Stimulated activated CD4-positive, alpha-beta T cell treated with anti-CD3 and anti-CD28 coated beads, Interleukin-4, amount 100 ng/mL, for 4 hours (primary cell): ENCODE results near the gene GJA4.

Source experiments
- DNase-seq, 2 experiments: peaks; one replicate each; pipeline ENCODE4 v3.0.0-alpha.2; 2020

GJA4 gene

DNA sequence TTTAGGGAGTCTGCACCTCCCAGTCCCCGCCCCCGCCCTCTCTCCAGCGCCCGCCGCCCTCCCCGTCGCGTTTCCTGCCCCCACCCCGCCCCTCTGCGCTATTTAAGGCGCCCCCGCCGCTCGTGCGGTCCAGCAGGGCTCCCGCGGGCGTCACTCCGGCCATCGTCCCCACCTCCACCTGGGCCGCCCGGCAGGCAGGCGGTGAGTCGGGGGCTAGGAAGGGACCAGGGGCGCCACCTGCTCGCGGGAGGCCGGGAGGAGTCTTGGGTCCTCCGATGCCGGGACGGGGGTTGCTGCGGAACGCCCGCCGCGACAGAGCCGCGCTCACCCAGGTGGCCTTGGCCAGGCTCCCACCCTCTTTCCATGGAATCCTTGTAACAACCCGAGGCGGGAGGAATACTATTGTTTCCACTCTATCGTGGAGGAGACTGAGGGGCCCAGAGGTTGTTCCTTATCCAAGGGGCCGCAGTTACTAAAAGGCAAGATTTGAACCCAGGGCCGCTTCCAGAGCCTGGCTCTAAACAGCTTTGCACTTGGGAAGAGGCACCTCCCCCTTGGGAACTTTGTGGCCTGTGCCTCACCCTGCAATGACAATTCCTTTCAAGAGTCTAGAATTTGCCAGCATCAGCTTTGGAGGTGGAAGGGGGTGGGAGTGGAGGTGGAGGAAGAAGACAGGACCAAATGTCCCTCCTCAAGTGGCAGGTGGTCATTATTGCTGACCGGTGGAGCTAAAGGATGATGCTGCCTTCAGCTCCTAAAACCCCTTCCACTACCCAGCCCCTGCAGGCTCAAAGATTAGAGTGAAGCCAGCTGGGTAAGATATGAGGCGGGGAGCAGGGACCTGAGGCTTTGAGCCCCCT, at the start of gene GJA4:
GJA4 (plus strand) TSS at position 132 of the 860 bp plus-strand sequence. CDS start 1,215 bp downstream, outside the sequence.
- no peak for DNase-seq

DNA sequence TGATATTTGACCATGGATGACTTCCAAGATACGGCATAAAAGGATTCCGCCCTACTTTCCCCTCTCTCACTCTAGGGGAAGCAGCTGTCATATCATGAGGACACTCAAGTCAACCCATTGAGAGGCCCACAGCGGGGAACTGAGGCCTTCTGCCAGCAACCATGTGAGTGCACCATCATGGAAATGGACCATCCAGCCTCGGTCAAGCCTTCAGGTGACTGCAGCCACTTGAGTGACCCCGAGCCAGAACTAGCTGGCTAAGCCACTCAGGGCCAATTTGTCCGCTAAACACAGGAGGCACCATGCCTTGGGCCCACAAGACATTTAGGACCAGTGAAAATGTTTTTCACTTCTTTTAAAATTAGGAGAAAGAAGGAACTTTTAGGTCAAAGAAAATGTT, 49.0 kb upstream of the GJA4 start:
- DNase-seq: no peak

DNA sequence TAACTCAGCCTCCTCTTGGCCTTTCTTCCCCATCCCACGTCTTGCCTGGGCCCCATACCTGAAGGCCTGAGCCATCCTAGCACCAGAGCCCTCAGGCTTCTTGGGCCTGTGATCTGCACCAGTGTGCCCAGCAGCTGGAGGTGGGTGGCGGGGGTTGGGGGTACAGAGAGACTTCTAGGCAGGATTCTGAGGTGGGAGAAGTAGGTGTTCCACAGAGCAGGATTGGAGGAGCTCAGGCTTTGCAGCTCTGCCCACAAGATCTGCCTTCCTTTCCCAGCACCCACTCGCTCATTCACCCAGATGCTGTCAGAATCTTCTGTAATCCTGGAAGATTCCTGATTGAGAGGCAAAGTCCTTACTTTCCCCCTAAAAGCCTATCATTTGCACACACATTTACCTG, 47.9 kb upstream of the GJA4 start:
- no peak for DNase-seq

DNA sequence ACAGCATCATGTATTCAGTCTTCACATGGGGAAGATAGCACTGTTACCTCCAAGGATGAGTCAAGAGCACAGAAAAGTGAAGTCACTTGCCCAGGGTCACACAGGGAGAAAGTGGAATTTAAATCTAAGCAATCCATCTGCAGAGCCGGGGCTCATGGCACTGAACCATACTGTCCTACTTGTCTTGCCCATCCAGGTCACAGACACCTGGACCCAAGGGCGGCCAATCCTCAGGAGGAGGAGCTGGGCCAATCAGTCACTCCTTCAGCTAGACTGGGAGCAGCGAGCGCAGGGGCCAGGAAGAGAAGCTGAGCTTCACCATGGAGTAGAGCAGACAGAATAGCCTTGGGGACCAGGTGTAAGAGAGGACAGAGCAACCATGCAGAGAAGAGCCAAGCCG, 47.1 kb upstream of the GJA4 start:
- DNase-seq: no peak

DNA sequence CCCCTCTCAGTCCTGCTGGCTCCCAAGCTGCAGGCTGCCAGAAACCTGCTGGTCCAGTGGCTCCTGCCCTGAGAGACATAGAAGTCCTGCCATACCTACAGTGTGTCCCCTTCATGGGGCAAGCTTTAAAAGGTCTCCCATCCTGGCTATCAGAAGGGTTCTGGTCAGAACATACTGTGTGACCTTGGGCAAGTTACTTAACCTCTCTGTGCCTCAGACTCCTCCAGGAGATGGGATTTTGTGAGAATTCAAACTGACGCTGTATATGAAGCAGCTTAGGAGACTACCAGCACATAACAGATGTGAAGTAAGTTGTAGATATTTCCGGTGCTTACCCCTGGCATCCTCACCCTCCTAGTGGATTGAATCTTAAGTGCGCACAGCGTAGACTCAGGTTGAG, 46.7 kb upstream of the GJA4 start:
- no peak for DNase-seq

DNA sequence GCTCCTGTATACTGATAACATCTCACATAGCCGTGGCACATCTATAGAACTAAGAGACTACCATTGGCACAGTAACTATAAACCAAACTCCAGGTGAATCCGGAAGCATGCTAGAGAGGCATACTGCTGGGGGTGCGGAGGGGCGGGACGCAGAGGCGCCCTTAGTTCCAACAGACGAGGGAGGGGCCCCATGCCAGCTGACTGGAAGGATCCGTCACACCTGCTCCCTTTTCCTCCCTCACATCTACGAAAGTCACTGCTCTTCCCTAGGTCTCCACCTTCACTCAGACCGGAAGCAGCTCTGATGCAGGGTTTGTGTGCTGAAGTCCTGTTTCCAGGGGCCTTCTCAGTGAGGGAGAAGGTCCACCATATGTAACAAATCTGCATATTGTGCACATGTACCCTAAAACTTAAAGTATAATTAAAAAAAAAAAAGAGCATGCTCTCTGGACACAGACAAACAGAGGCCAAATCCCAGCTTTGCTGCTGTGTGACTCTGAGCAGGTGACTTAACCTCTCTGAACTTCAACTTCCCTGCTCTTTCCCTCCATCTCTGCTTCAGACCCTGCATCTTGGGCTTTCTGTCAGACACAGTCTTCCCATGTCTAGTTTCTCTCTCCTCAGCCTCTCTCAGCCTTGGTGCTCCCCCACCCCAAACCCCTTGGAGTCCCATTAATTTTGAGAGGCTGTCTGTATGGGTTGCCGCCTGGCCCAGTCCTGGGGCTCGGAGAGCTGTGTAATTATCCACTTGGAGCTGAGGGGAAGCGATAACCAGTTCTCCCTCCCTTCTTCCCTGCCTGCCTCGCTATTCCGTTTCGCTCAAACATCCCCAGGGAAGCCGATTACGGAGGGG, 45.8 kb upstream of the GJA4 start:
- no peak for DNase-seq

DNA sequence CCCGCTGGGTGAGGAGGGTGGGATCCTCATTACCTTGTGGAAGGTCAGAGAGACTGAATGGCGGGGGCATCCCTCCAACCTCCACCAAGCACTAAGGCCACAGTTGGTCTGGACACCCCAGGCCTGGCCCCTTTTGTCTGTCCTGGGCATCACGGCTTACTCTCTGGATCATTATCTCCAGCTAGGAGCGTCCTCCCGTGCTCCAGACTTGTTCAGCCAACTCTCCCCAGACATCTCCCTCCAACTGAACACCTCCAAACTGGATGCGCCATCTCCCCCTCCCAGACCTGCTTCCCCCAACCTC, 45.2 kb upstream of the GJA4 start:
- DNase-seq: no peak

DNA sequence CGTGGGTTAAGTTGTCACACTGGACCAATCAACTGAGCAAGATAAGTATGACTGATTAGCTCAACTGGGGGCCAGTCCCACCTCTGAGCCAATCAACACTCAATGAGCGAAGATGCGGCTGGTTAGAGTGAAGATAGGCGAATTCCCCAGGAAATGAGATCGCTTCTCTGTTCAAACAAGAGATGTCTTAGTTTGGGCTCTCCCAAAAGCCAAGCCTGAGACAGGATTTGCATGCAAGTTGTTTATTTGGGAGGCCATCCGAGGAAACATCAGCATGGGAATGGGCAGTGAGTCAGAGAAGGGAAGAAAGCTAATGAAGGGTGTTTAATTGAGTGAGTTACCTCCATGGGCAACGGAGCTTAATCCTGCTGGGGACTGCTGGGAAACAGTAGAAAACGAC, 42.8 kb upstream of the GJA4 start:
- DNase-seq: no peak

DNA sequence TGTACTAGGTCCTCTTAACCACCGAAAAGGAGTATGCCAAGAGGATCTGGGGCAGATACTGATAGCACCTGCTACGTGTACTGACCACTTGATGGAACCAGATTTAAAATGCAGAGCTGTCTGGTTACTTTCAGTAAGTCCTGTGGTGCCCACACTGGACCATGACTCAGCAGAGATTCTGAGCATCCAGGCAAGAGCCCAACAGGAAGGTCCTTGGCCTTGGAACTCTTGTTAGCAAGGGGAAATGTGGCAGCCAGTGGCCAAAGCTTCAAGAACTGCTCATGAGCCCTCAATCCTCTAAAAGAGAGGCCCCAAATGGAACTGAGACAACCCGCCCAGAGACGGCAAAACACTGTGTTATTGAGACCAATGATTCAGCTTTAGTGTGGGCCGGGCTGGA, 42.2 kb upstream of the GJA4 start:
- no peak for DNase-seq

DNA sequence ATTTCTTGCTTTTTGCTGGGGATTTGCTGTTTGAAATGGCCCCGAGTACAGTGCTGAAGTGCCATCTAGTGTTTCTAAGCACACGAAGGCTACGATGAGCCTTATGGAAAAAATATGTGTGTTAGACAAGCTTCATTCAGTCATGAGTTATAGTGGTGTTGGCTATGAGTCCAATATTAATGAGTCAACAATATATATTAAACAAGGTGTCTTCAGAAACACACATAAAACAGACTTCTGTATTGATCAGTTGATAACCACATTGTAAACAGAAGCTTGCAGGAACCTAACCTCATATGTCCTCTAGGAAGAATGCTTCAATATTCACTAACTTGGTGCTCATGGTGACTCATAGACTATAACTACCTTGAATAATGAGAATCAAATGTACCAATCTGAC, 39.6 kb upstream of the GJA4 start:
- no peak for DNase-seq

DNA sequence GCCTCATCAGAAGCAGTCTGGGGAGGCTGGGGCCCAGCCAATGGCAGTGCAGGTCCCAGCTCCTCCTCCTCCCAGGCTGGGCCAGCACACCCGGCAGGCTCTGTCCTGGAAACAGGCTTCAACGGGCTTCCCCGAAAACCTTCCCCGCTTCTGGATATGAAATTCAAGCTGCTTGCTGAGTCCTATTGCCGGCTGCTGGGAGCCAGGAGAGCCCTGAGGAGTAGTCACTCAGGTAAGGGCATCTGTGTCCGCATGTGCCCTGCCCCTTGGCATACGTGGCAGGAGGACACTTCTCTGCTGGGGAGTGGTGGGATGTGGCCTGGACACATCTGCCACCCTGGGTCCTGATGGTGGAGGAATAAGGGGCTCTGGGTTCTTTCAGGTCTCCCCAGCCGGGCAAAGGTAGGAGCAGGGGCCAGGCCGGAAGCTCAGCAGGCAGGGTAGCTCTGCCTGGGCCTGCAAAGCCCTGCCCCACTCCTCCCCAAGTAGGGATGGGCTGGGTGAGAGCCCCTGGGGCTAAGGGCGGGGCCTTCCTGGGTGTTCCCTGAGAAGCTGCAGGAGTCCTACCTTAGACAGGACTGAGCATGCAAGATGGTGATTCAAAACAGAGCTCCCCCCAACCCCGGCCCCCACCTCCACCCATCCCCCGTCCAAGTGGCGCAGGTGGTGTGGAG, 37.7 kb upstream of the GJA4 start, which contains the start of gene GJB5:
GJB5 (plus strand) TSS at position 84 of the 674 bp plus-strand sequence. CDS start 2,284 bp downstream, outside the sequence.
- no peak for DNase-seq

DNA sequence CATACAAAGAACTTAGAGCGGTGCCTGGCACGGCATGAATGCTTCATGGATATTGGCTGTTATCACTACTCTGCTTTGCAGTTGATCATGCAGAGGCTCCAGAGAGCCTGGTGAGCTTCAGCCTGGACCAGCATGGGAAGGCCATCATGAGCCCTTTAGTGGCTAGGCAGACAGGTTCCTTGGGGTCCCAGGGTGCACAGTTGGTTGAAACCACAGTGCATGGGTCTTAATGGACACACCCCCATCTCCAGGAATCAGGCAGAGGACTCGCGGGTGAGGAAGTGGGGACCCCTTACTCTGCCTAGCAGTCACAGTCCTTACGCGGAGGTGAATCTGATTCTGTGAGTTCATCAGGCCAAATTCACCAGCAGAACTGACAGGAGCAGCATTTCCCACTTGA, 36.8 kb upstream of the GJA4 start:
- no peak for DNase-seq

DNA sequence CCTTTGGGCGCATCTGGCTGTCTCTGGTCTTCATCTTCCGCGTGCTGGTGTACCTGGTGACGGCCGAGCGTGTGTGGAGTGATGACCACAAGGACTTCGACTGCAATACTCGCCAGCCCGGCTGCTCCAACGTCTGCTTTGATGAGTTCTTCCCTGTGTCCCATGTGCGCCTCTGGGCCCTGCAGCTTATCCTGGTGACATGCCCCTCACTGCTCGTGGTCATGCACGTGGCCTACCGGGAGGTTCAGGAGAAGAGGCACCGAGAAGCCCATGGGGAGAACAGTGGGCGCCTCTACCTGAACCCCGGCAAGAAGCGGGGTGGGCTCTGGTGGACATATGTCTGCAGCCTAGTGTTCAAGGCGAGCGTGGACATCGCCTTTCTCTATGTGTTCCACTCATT, 35.4 kb upstream of the GJA4 start:
- no peak for DNase-seq

DNA sequence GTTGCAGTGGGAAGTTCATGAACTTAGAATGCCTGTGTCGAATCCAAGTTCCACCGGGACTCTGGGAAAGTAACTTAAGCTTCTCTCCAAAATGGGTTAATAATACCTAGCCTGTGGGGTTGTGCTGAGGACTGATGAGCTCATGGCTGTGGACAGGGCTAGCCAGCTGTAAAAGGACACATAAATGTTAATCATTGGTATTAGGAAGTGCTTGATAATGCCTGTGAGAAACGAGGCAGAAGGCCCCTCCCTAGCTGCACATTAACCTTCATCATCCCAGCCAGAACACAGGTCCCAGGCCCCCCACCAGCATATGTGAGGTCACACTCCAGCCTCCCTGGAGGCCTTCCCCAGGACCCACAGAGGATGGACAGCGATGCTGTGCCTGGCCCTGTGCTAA, 34.0 kb upstream of the GJA4 start:
- no peak for DNase-seq

DNA sequence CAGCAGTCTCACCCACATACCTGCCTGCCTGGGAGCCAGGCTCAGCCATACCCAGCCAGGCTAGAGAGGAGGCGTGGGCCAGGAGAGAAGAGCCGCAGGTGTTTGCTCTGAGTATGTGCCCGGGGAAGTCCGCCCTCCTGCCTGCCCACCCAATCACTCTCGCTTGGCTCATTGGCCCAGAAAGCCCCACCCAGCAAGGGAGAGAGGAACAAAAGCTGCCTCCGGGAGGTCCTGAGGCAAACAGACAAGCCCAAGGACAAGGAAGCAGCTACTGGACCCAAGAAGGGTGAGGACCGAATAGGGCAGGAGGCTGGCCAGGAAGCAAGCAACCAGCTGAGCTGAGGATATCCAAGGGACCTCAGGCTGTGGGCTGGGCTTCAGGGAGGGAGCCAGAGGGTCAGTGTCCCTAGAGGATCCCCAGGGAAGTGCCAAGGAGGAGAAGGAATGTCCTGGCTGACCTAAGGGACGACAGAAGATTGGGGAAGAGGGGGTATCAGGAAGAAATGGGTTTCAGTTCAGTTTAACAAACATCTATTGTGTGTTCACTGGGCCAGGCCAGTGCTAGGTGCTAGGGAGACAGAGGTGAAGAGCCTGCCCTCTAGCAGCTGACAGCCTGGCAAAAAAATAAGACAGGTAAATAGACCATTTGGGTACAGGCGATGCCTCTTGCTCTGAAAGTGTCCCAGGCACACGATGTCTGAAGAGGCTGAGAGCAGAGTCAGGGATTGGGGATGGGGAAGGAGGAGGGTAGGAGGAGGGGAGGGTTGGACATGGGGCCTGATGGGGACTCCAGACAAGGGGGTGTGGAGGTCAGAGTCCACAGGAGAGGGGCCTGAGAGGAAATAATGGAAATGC, 33.1 kb upstream of the GJA4 start, which contains the start of gene GJB4:
GJB4 (plus strand) TSS at position 238 of the 855 bp plus-strand sequence. CDS start 1,515 bp downstream, outside the sequence.
- no peak for DNase-seq

DNA sequence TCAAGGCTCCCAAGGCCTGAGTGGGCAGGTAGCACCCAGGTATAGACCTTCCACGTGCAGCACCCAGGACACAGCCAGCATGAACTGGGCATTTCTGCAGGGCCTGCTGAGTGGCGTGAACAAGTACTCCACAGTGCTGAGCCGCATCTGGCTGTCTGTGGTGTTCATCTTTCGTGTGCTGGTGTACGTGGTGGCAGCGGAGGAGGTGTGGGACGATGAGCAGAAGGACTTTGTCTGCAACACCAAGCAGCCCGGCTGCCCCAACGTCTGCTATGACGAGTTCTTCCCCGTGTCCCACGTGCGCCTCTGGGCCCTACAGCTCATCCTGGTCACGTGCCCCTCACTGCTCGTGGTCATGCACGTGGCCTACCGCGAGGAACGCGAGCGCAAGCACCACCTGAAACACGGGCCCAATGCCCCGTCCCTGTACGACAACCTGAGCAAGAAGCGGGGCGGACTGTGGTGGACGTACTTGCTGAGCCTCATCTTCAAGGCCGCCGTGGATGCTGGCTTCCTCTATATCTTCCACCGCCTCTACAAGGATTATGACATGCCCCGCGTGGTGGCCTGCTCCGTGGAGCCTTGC, 31.5 kb upstream of the GJA4 start:
- DNase-seq: no peak

DNA sequence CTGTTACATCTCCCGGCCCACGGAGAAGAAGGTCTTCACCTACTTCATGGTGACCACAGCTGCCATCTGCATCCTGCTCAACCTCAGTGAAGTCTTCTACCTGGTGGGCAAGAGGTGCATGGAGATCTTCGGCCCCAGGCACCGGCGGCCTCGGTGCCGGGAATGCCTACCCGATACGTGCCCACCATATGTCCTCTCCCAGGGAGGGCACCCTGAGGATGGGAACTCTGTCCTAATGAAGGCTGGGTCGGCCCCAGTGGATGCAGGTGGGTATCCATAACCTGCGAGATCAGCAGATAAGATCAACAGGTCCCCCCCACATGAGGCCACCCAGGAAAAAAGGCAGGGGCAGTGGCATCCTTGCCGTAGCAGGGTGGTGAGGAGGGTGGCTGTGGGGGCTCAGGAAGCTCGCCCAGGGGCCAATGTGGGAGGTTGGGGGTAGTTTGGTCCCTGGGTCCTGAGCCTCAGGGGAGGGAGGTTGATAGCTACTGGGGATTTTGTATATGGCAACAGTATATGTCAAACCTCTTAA, 31.0 kb upstream of the GJA4 start:
- DNase-seq: no peak

DNA sequence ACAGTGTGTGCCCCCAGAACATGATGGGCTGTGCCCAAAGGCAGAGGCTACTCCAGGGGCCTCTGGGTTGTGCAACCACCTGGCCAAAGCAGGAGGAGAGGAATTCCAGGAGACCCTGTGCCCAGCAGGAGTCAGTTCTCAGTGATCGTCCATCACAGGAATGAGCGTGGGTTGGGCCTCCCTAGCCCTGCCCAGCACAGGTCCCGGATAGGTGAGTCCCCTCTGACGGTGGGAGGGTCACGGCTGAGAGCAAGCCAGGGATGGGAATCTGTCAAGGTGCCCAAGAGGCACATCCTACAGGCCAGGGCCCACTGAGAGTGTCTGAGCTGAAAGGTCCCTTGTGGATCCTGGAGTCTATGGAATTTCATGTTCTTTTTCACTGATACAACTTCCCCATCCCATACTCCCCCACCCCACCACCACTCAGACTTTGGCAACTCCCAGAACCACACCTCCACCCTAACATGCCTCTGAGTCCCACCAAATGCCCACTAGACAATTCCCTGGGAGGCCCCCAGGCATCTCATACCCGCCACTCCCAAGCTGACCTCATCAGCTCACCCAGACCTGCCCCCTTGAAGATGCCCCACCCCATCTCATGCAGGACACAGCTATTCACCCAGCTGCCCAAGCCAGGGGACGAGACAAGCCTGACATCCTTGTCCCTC, 30.2 kb upstream of the GJA4 start:
- no peak for DNase-seq

DNA sequence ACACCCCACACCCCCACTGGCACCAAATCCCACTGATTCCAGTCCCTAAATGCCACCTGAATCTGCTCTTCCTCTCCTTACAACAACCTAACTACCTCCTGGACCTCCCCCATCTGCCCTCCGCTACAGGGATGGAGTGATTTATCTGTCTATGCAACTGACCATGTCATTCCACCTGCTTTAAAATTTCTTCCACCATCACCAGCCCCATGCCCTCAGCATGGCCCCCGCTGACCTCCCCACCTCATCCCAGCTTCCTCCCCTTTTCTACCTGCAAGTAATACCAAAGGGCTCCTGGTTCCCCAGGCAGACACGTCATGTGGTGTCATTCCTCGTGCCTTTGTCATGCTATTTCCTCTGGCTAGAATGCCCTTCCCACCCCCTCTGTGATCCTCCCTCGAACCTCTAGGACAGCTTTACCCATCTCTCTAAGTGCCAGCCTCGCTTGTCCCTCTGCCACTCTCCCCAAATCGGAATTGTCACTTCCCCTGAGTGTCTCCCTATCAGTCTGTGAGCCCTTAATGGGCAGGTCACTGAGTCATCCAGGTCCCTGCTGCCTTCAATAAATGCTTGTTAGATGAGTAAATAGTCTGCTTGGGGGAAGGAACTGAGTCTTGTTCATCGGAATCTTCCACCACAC, 29.5 kb upstream of the GJA4 start:
- no peak for DNase-seq

DNA sequence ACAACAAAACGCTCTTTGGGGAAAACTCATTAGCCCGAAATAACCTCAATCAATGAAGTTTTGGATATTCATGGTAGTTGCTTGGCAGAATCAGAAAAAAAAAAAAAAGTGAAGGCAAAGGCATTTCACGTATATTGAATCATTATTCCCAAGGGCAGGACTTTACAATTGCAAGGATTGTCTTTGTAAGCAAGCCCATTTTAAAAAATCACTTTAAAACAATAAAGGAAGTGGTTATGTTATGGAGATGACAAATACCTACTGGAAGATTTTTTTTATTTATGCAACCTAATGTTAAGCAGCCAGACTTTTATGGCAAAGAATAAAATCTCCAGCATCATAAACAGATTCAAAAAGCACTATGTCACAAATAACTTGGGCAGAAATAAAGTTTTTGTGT, 23.9 kb upstream of the GJA4 start:
- DNase-seq: no peak
